ENCODE results near the gene TTC12.

DNA sequence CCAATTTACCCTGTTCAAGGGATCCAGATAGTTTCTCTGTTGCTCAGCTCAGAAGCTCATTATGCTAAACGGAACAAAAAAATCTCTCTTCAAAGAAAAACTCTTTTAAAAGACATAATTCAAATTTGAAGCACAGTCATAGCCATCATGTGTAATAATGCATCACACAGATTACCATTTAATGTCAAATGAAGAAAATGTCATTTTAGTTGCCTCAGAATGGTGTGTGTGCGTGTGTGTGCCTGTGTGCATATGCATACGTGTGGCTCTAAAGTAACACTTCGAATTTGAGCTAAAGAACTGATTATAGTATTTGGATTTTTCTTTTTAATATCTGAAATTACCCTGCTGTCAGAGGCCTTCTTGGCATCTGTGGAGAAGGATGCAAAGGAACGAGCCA, 9.9 kb downstream of the TTC12 start:
- TF ChIP-seq GABPB1 (CRISPR knock-in tag; IDR thresholded peaks at IDR 0.05) (no peak), CTCF (IDR thresholded peaks at IDR 0.05) (no peak)
